GM12878 (cell line): ENCODE data around the gene COMMD10. TPM values are rescaled to one million over a fixed set of nuclear protein-coding genes. Genes with fewer than 3 reads are reported as not detected.

Experiments used
- ATAC-seq: fragments of 200-7000 bp; cut with Tn5 transposase; 3 replicates; pipeline ENCODE4 v1.9.1; 2020; ENCODE audit warnings: mild to moderate bottlenecking, moderate library complexity
- BruUV-seq: library from RNA; stranded (reverse); fragments of 400-500 nt; replicated peaks from 2 replicates; lab custom pipeline; 2021; lab: Mats Ljungman, UMichigan
- CTCF ChIA-PET: fragments of 300-600 bp; sonication (Branson Sonifier 250); formaldehyde crosslinking; extraction: SDS; loops from one replicate; lab custom pipeline; 2021; ENCODE audit warnings: inconsistent platforms; lab: Yijun Ruan, JAX
- POLR2A ChIA-PET: fragments of 350-600 bp; formaldehyde crosslinking; extraction: SDS; loops from one replicate; lab custom pipeline; 2021; ENCODE audit warnings: inconsistent platforms; lab: Charles Lee
- RAD21 ChIA-PET: fragments of 300-600 bp; sonication (Branson Sonifier 250); formaldehyde crosslinking; loops from one replicate; lab custom pipeline; 2023; ENCODE audit warnings: antibody characterized with exemption; ENCODE audit not compliant: unreplicated experiment; lab: Charles Lee
- SMC1A ChIA-PET: fragments of 300-600 bp; sonication (Branson Sonifier 250); formaldehyde crosslinking; loops from one replicate; lab custom pipeline; 2023; ENCODE audit not compliant: unreplicated experiment, uncharacterized antibody; lab: Charles Lee
- DNase-seq: peaks from one replicate; pipeline ENCODE4 v3.0.0-alpha.2; 2011; ENCODE audit warnings: low read depth, low spot score
- FAIRE-seq: peaks from 3 replicates; lab custom pipeline; 2011; peaks lifted over from hg19 to GRCh38; lab: Jason Lieb, UNC
- H2AFZ ChIP-seq: 2 replicates; pipeline ENCODE4 v1.6.0; 2011; ENCODE audit warnings: low read depth, low read length, control low read depth; ENCODE audit not compliant: control insufficient read depth
- H3K27ac ChIP-seq: 2 replicates; pipeline ENCODE4 v1.5.1; 2011; ENCODE audit warnings: control low read depth; ENCODE audit not compliant: control insufficient read depth, insufficient read depth
- H3K27me3 ChIP-seq, 2 experiments: replicated peaks in 1 of 2; 2 replicates each; pipeline versions ENCODE4 v1.6.0 to v1.6.1; 2011; ENCODE audit warnings: low read length in 1 of 2; ENCODE audit not compliant: control insufficient read depth in 2 of 2, insufficient read depth in 2 of 2
- H3K36me3 ChIP-seq, 2 experiments: 2 replicates each; pipeline ENCODE4 v1.5.1; 2011; ENCODE audit warnings: low read length in 1 of 2; ENCODE audit not compliant: control insufficient read depth in 2 of 2, insufficient read depth in 2 of 2
- H3K4me1 ChIP-seq: 2 replicates; pipeline ENCODE4 v1.6.1; 2011; ENCODE audit warnings: mild to moderate bottlenecking, low read length, moderate library complexity, mixed read lengths; ENCODE audit not compliant: control insufficient read depth, insufficient read depth
- H3K4me2 ChIP-seq: 2 replicates; pipeline ENCODE4 v1.6.0; 2011; ENCODE audit warnings: control low read depth; ENCODE audit not compliant: control insufficient read depth, insufficient read depth
- H3K4me3 ChIP-seq: fragments of 200-600 bp; sonication (generic); 2 replicates; pipeline ENCODE4 v1.5.1; 2016
- H3K79me2 ChIP-seq: 2 replicates; pipeline ENCODE4 v1.6.0; 2011; ENCODE audit warnings: low read length; ENCODE audit not compliant: control insufficient read depth, insufficient read depth
- H3K9ac ChIP-seq: 2 replicates; pipeline ENCODE4 v1.8.0; 2011; ENCODE audit warnings: low read length, control low read depth, mixed read lengths; ENCODE audit not compliant: control insufficient read depth, insufficient read depth
- H3K9me3 ChIP-seq: replicated peaks from 3 replicates; pipeline ENCODE4 v1.5.1; 2011; ENCODE audit warnings: mild to moderate bottlenecking, low read length; ENCODE audit not compliant: control insufficient read depth, insufficient read depth
- H4K20me1 ChIP-seq: 2 replicates; pipeline ENCODE4 v1.6.0; 2011; ENCODE audit not compliant: control insufficient read depth, insufficient read depth
- CEBPB ChIP-seq, 2 experiments: fragments of 150-350 bp in 1 of 2; IDR thresholded peaks; 2 replicates each; pipeline ENCODE4 v1.6.1; 2012 to 2014; ENCODE audit warnings: low read depth in 2 of 2, low read length in 2 of 2, borderline replicate concordance in 1 of 2, inconsistent platforms in 1 of 2
- CTCF ChIP-seq, 3 experiments: IDR thresholded peaks in 2 of 3; conservative IDR thresholded peaks in 1 of 3; 2 replicates each; pipeline ENCODE4 v1.5.1; 2011; ENCODE audit warnings: low read depth in 3 of 3, low read length in 3 of 3, mild to moderate bottlenecking in 3 of 3, control low read depth in 2 of 3, moderate library complexity in 2 of 3, inconsistent platforms in 1 of 3, mixed read lengths in 1 of 3; ENCODE audit not compliant: control insufficient read depth in 2 of 3, insufficient read depth in 1 of 3; ENCODE audit errors: extremely low read depth in 1 of 3
- IKZF1 ChIP-seq: fragments of 450-650 bp; conservative IDR thresholded peaks from 2 replicates; pipeline ENCODE4 v1.6.1; 2017; ENCODE audit warnings: antibody characterized with exemption, mild to moderate bottlenecking
- MTA2 ChIP-seq: fragments of 450-650 bp; IDR thresholded peaks from 2 replicates; pipeline ENCODE4 v1.6.1; 2016; ENCODE audit warnings: low read depth, mild to moderate bottlenecking, moderate library complexity
- WGBS: methylation state at CpG from one replicate; pipeline ENCODE4 v1.1.6; 2016; ENCODE audit warnings: low lambda C conversion rate; ENCODE audit not compliant: insufficient replicate concordance, insufficient coverage; ENCODE audit errors: missing lambda C conversion rate; 5-methylcytosine and 5-hydroxymethylcytosine counted together
- in situ Hi-C: fragments of 300-500 bp; cut with MboI; formaldehyde crosslinking; loops from 9 replicates; pipeline ENCODE4 v1.14.3; 2018; ENCODE audit warnings: mixed read lengths
- intact Hi-C: fragments of 100-400 bp; cut with micrococcal nuclease; formaldehyde crosslinking; loops from one replicate; pipeline ENCODE4 v1.14.2; 2022; ENCODE audit not compliant: unreplicated experiment
- polyA plus RNA-seq, 11 experiments: library from polyadenylated mRNA; depleted of rRNA in 4 of 11; unstranded in 6 of 11; stranded (reverse) in 5 of 11; fragments of >200 nt; fragmentation: Nextera tagmentation in 4 of 11; fragmentation: Illumina TruSeq in 1 of 11; extraction: Ambion mirVana in 4 of 11; extraction: Trizol in 1 of 11; gene quantifications; 1 replicate in 1 of 11; 2 replicates in 10 of 11; pipeline versions ENCODE4 v1.2.1 to v1.2.3, GENCODE V29; 2011 to 2016; ENCODE audit warnings: inconsistent platforms in 2 of 11, missing spikeins in 2 of 11, low read depth in 1 of 11
- total RNA-seq, 4 experiments: library from RNA; depleted of rRNA in 3 of 4; stranded (reverse); fragments of >200 nt in 3 of 4; fragmentation: Illumina TruSeq in 1 of 4; extraction: Trizol in 1 of 4; gene quantifications; 2 replicates each; pipeline versions ENCODE4 v1.2.1 to v1.2.3, GENCODE V29; 2013 to 2021
- TF ChIP-seq, protein P1 (sequence below): fragments of 450-650 bp; IDR thresholded peaks from 2 replicates; pipeline ENCODE4 v1.6.1; 2017; ENCODE audit warnings: antibody characterized with exemption, mild to moderate bottlenecking, moderate library complexity

COMMD10 gene
- total and polyA plus RNA-seq, 10 of the 15 experiments (the other 5 are each of a cell fraction or from before 2014, with no cell fraction given), result 19.6 to 98.7 (median 28.0) TPM

DNA sequence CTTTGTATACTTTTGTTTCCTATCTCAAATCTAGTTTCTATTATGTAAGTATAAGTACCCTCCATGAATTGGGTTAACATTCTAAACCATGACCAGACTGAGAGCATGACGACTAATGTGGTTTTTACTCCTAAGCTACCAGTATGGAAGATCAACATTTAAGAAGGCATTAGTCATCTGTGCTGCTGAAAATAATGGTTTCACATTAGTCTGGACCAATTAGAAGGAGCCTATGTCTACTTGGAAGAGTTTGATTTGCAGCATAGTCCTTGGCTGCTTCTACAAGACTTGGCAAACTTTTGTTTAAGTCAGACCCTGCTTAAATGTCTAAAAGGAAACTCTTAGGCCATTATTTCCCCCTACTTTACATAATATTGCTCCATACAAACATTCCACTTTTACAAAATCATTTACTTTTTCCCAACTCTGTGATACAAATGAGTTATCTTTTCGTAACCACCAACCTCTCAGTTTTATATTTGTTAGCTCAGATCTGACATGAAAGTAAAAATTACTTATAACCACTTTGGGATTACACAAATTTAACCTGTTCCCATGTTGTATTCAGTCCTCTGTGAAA, 186.7 kb downstream of the COMMD10 start:
- Histone ChIP-seq H3K27me3 (no peaks in the 10 kb centered on the region), H3K79me2 (no peaks in the 10 kb centered on the region), H4K20me1 (no peaks in the 10 kb centered on the region), H3K4me2 (no peak overlapping the region), H3K36me3 (no peaks in the 10 kb centered on the region), H2AFZ (no peak overlapping the region), H3K4me3 (no peak overlapping the region), H3K27ac (no peak overlapping the region), H3K9me3 (no peaks in the 10 kb centered on the region; the same call in 1 of the 3 replicates), H3K4me1 (no peaks in the 10 kb centered on the region), H3K9ac (no peak overlapping the region)
- ChIA-PET CTCF (interaction anchor here (0.6 to 5.6 kb wide), 5 partner anchors 29 to 523 kb away, joined by 3 to 36 read pairs (median 3); no protein-coding TSS in a partner anchor), RAD21 (interaction anchor here (0.9 to 4.2 kb wide), 5 partner anchors 87 to 134 kb away, joined by 4 to 37 read pairs (median 4); no protein-coding TSS in a partner anchor), SMC1A (interaction anchor here (0.6 to 4.4 kb wide), 12 partner anchors 9 to 195 kb away, joined by 3 to 49 read pairs (median 4); no protein-coding TSS in a partner anchor), POLR2A (no interaction called here)
- DNase-seq (no peak), FAIRE-seq (no peak), ATAC-seq (peak; percentile 82)
- in situ Hi-C loops, result no loop called here
- TF ChIP-seq CEBPB (IDR thresholded peaks at IDR 0.05; ENCODE audit: borderline replicate concordance in 1 of 2, low read depth in 2 of 2, low read length in 2 of 2) (no peak), MTA2 (0 out of 2 replicates have a peak, but pooled peaks have one; percentile 12), IKZF1 (peak; percentile 25; the same call in 1 of the 2 replicates)
- BruUV-seq, result no TSS peak
- intact Hi-C loops, result loop anchor here (1.0 to 10.0 kb wide), 3 partner anchors 86 to 183 kb away; no protein-coding TSS in a partner anchor
- 98% methylated on average over 2 of the region's 2 CpGs for WGBS

GRCh38 chr5:116272281-116272941, 187.6 kb downstream of the COMMD10 start:
- H3K9me3 ChIP-seq, result no peaks in the 10 kb centered on the region; the same call in 1 of the 3 replicates
- ChIA-PET RAD21 (interaction anchor here (0.7 to 4.2 kb wide), 6 partner anchors 71 to 196 kb away, joined by 4 to 37 read pairs (median 8); no protein-coding TSS in a partner anchor), CTCF (interaction anchor here (0.7 to 5.6 kb wide), 11 partner anchors 9 to 204 kb away, joined by 3 to 36 read pairs (median 3); no protein-coding TSS in a partner anchor), SMC1A (interaction anchor here (0.5 to 4.4 kb wide), 21 partner anchors 8 to 382 kb away, joined by 3 to 49 read pairs (median 5); no protein-coding TSS in a partner anchor), POLR2A (no interaction called here)
- H4K20me1 ChIP-seq, result no peaks in the 10 kb centered on the region
- no peaks in the 10 kb centered on the region for H3K36me3 ChIP-seq
- TF ChIP-seq CTCF (IDR thresholded peaks at IDR 0.05 in 2 of 3, conservative IDR thresholded peaks at IDR 0.05 in 1 of 3; ENCODE audit: control insufficient read depth in 2 of 3, extremely low read depth in 1 of 3, insufficient read depth in 1 of 3, low read depth in 3 of 3, low read length in 3 of 3), result peak in 2 of 3 experiments; percentile 17 to 20; a peak in 2 of 6 replicates
- TF ChIP-seq, protein P1, sequence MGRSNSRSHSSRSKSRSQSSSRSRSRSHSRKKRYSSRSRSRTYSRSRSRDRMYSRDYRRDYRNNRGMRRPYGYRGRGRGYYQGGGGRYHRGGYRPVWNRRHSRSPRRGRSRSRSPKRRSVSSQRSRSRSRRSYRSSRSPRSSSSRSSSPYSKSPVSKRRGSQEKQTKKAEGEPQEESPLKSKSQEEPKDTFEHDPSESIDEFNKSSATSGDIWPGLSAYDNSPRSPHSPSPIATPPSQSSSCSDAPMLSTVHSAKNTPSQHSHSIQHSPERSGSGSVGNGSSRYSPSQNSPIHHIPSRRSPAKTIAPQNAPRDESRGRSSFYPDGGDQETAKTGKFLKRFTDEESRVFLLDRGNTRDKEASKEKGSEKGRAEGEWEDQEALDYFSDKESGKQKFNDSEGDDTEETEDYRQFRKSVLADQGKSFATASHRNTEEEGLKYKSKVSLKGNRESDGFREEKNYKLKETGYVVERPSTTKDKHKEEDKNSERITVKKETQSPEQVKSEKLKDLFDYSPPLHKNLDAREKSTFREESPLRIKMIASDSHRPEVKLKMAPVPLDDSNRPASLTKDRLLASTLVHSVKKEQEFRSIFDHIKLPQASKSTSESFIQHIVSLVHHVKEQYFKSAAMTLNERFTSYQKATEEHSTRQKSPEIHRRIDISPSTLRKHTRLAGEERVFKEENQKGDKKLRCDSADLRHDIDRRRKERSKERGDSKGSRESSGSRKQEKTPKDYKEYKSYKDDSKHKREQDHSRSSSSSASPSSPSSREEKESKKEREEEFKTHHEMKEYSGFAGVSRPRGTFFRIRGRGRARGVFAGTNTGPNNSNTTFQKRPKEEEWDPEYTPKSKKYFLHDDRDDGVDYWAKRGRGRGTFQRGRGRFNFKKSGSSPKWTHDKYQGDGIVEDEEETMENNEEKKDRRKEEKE, result no peak
- WGBS, result 79% methylated on average over 5 of the region's 5 CpGs
- no peaks in the 10 kb centered on the region for H3K27me3 ChIP-seq
- no peak overlapping the region for H3K4me2 ChIP-seq
- ATAC-seq (peak; percentile 85), FAIRE-seq (peak; percentile 66), DNase-seq (no peak)
- no peak overlapping the region for H3K4me3 ChIP-seq
- H2AFZ ChIP-seq, result no peak overlapping the region
- H3K4me1 ChIP-seq, result no peaks in the 10 kb centered on the region
- intact Hi-C loops (loop anchor here (1.0 to 10.0 kb wide), 3 partner anchors 85 to 182 kb away; no protein-coding TSS in a partner anchor), in situ Hi-C loops (no loop called here)
- H3K9ac ChIP-seq, result no peak overlapping the region
- H3K79me2 ChIP-seq, result no peaks in the 10 kb centered on the region
- BruUV-seq, result no TSS peak
- H3K27ac ChIP-seq, result no peak overlapping the region
